Panc1 (cell line): ENCODE measurements around the gene AGPAT3. TPM values are rescaled to one million over a fixed set of nuclear protein-coding genes. Genes with fewer than 3 reads are reported as not detected.

Experiments used
- ATAC-seq: fragments of 200-7000 bp; cut with Tn5 transposase; 2 replicates; pipeline ENCODE4 v1.9.1; 2020; ENCODE audit warnings: mild to moderate bottlenecking, moderate library complexity
- BruUV-seq: library from RNA; stranded (reverse); fragments of 400-500 nt; replicated peaks from 2 replicates; lab custom pipeline; 2021; lab: Mats Ljungman, UMichigan
- CTCF ChIA-PET: fragments of 300-600 bp; sonication (Branson Sonifier 250); formaldehyde crosslinking; loops from one replicate; lab custom pipeline; 2022; ENCODE audit warnings: antibody characterized with exemption; lab: Charles Lee
- POLR2A ChIA-PET: fragments of 300-600 bp; sonication (Branson Sonifier 250); formaldehyde crosslinking; loops from one replicate; lab custom pipeline; 2022; ENCODE audit warnings: antibody characterized with exemption; lab: Charles Lee
- DNase-seq: peaks from one replicate; pipeline ENCODE4 v3.0.0-alpha.2; 2010; ENCODE audit warnings: low read depth, low spot score
- H3K27ac ChIP-seq: 2 replicates; pipeline ENCODE4 v1.5.1; 2011; ENCODE audit warnings: mild to moderate bottlenecking, low read length, inconsistent platforms
- H3K27me3 ChIP-seq: fragments of 200-500 bp; sonication (Bioruptor generic); 2 replicates; pipeline ENCODE4 v1.6.0; 2014; ENCODE audit warnings: low read length, inconsistent platforms; ENCODE audit not compliant: control insufficient read depth, insufficient read depth
- H3K36me3 ChIP-seq: fragments of 200-500 bp; sonication (Bioruptor generic); 2 replicates; pipeline ENCODE4 v1.5.1; 2014; ENCODE audit warnings: inconsistent platforms, mild to moderate bottlenecking, low read length, moderate library complexity; ENCODE audit not compliant: control insufficient read depth, insufficient read depth
- H3K4me1 ChIP-seq: 2 replicates; pipeline ENCODE4 v1.5.1; 2011; ENCODE audit warnings: inconsistent platforms, mild to moderate bottlenecking, low read length, moderate library complexity; ENCODE audit not compliant: control insufficient read depth, insufficient read depth
- H3K4me3 ChIP-seq, 2 experiments: 2 replicates each; pipeline ENCODE4 v1.5.1; 2011 to 2012; ENCODE audit warnings: low read depth in 2 of 2, low read length in 2 of 2, mild to moderate bottlenecking in 2 of 2, inconsistent platforms in 1 of 2, moderate library complexity in 1 of 2
- H3K9me3 ChIP-seq: fragments of 200-500 bp; sonication (Bioruptor generic); 2 replicates; pipeline ENCODE4 v1.5.1; 2014; ENCODE audit warnings: low read depth, mild to moderate bottlenecking, inconsistent platforms, low read length, moderate library complexity; ENCODE audit not compliant: control insufficient read depth, insufficient read depth
- POLR2AphosphoS5 ChIP-seq: IDR thresholded peaks from 2 replicates; pipeline ENCODE4 v1.6.1; 2012; ENCODE audit warnings: mild to moderate bottlenecking, low read depth, low read length, moderate library complexity
- REST ChIP-seq, 2 experiments: IDR thresholded peaks; 2 replicates each; pipeline ENCODE4 v1.6.1; 2011 to 2012; ENCODE audit warnings: low read depth in 2 of 2, control low read depth in 1 of 2, low read length in 1 of 2, mild to moderate bottlenecking in 1 of 2, moderate library complexity in 1 of 2; ENCODE audit not compliant: insufficient read depth in 1 of 2
- SIN3A ChIP-seq: IDR thresholded peaks from 2 replicates; pipeline ENCODE4 v1.6.1; 2012; ENCODE audit warnings: low read depth, mild to moderate bottlenecking, low read length, moderate library complexity, borderline replicate concordance; ENCODE audit not compliant: insufficient read depth
- TCF7L2 ChIP-seq: IDR thresholded peaks from 2 replicates; pipeline ENCODE4 v1.6.1; 2011; ENCODE audit warnings: mild to moderate bottlenecking, low read depth, low read length, inconsistent platforms
- in situ Hi-C: cut with HindIII; loops from 2 replicates; pipeline ENCODE4 v1.10.0; 2016; ENCODE audit warnings: low sequenced_read_pairs, low pct_unique_long_range_greater_than_20kb
- intact Hi-C: fragments of 100-400 bp; cut with micrococcal nuclease; formaldehyde crosslinking; loops from one replicate; pipeline ENCODE4 v1.10.0; 2022; ENCODE audit not compliant: unreplicated experiment
- total RNA-seq: library from RNA; stranded (reverse); gene quantifications from one replicate; pipeline ENCODE4 v1.2.1, GENCODE V29; 2021; ENCODE audit not compliant: unreplicated experiment
- TF ChIP-seq, protein P1 (sequence below): fragments of 450-650 bp; IDR thresholded peaks from 2 replicates; pipeline ENCODE4 v1.5.1; 2017; ENCODE audit warnings: mild to moderate bottlenecking

Gene AGPAT3
- total RNA-seq, 1 experiment from 2014 or later = 40.1 TPM

GRCh38 chr21:43954896-43955295 is 89.9 kb downstream of the AGPAT3 start:
- H3K4me3 ChIP-seq = no peak overlapping the region
- ChIA-PET CTCF (no interaction called here), POLR2A (interaction anchor here (0.6 kb wide), 1 partner anchor 746 kb away, joined by 4 read pairs; no protein-coding TSS in a partner anchor)
- intact Hi-C loops = no loop called here
- no peaks in the 10 kb centered on the region for H3K27me3 ChIP-seq
- no peaks in the 10 kb centered on the region; the same call in 1 of the 2 replicates for H3K4me1 ChIP-seq
- TF ChIP-seq POLR2AphosphoS5 (no peak), TCF7L2 (no peak), REST (IDR thresholded peaks at IDR 0.05; ENCODE audit: insufficient read depth in 1 of 2, low read depth in 2 of 2, low read length in 1 of 2) (no peak), SIN3A (no peak)
- TF ChIP-seq, protein P1, sequence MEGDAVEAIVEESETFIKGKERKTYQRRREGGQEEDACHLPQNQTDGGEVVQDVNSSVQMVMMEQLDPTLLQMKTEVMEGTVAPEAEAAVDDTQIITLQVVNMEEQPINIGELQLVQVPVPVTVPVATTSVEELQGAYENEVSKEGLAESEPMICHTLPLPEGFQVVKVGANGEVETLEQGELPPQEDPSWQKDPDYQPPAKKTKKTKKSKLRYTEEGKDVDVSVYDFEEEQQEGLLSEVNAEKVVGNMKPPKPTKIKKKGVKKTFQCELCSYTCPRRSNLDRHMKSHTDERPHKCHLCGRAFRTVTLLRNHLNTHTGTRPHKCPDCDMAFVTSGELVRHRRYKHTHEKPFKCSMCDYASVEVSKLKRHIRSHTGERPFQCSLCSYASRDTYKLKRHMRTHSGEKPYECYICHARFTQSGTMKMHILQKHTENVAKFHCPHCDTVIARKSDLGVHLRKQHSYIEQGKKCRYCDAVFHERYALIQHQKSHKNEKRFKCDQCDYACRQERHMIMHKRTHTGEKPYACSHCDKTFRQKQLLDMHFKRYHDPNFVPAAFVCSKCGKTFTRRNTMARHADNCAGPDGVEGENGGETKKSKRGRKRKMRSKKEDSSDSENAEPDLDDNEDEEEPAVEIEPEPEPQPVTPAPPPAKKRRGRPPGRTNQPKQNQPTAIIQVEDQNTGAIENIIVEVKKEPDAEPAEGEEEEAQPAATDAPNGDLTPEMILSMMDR = no peak
- no peaks in the 10 kb centered on the region for H3K36me3 ChIP-seq
- H3K27ac ChIP-seq = no peak overlapping the region
- no TSS peak for BruUV-seq
- H3K9me3 ChIP-seq = no peaks in the 10 kb centered on the region
- no peak for DNase-seq
- in situ Hi-C loops = no loop called here
- no peak for ATAC-seq

DNA sequence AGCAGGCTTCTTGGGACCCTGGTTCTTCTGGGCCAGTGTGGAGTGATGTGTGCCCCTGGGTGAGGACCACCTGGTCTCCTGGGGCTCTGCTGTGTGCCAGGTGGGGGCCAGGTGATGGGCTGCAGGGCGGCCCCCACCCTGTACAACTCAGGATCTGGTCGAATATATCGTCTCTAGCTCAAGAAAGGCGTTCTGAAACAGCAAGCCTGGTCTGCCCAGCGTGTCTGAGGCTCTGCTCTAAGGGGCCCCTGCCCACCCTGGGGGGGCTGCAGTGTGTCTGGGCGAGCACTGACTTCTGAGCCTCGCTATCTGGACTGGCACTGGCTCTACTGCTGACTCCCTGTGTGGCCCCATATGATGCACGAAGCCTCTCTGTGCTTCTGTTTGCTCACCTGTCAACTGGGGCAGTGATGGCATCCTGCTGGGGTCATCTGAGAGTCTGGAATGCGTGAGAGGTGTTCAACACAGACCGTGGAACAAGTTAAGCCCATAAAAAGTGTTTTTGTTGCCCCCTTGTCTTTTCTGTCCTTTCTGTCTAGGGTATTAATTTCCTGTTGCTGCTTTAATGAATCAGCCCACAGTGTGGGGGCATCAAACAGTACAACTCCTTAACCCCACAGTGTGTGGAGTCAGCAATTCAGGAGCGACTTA is 91.1 kb downstream of the AGPAT3 start:
- ChIA-PET CTCF (no interaction called here), POLR2A (interaction anchor here (0.6 kb wide), 1 partner anchor 35 kb away, joined by 3 read pairs; no protein-coding TSS in a partner anchor)
- Histone ChIP-seq H3K9me3 (no peaks in the 10 kb centered on the region), H3K27ac (no peak overlapping the region), H3K36me3 (no peaks in the 10 kb centered on the region), H3K4me1 (no peaks in the 10 kb centered on the region; the same call in 1 of the 2 replicates), H3K27me3 (no peaks in the 10 kb centered on the region), H3K4me3 (no peak overlapping the region)
- DNase-seq (no peak), ATAC-seq (peak; percentile 53)
- no TSS peak for BruUV-seq
- no peak for TF ChIP-seq REST (IDR thresholded peaks at IDR 0.05; ENCODE audit: insufficient read depth in 1 of 2, low read depth in 2 of 2, low read length in 1 of 2)
- no peak for TF ChIP-seq TCF7L2
- TF ChIP-seq POLR2AphosphoS5 = no peak
- in situ Hi-C loops = no loop called here
- intact Hi-C loops = no loop called here
